H1 (cell line): Measurements from ENCODE around the gene KIF26A. TPM values are rescaled to one million over a fixed set of nuclear protein-coding genes. Genes with fewer than 3 reads are reported as not detected.

Experiments used
- CBX8 ChIP-seq: fragments of 300-800, 300-1000 bp; sonication (generic); IDR thresholded peaks from 2 replicates; pipeline ENCODE4 v1.7.1; 2016; ENCODE audit warnings: low read depth, low read length, borderline replicate concordance
- CREB1 ChIP-seq: IDR thresholded peaks from 2 replicates; pipeline ENCODE4 v1.6.1; 2012; ENCODE audit warnings: inconsistent platforms
- KDM1A ChIP-seq: fragments of 200-600, 300-600 bp; sonication (generic); IDR thresholded peaks from 2 replicates; pipeline ENCODE4 v1.7.1; 2016; ENCODE audit warnings: mild to moderate bottlenecking, low read length, borderline replicate concordance
- POLR2A ChIP-seq, 2 experiments: IDR thresholded peaks; 1 replicate in 1 of 2; 2 replicates in 1 of 2; pipeline ENCODE4 v1.6.1; 2011; ENCODE audit warnings: low read depth in 2 of 2, low read length in 2 of 2, mild to moderate bottlenecking in 2 of 2; ENCODE audit errors: control extremely low read depth in 1 of 2
- TBP ChIP-seq: IDR thresholded peaks from 2 replicates; pipeline ENCODE4 v1.6.1; 2011; ENCODE audit warnings: low read depth, low read length, improper control_type of control experiment
- polyA plus RNA-seq, 7 experiments: library from polyadenylated mRNA; depleted of rRNA in 3 of 7; stranded (reverse) in 5 of 7; unstranded in 2 of 7; fragments of >200 nt in 5 of 7; fragments of 200-250 nt in 2 of 7; gene quantifications; 1 replicate in 5 of 7; 2 replicates in 1 of 7; 4 replicates in 1 of 7; pipeline versions ENCODE4 v1.2.1 to v1.2.3, GENCODE V29; 2011 to 2013; ENCODE audit warnings: missing spikeins in 2 of 7, mixed read lengths in 2 of 7
- total RNA-seq: library from RNA; stranded (reverse); fragmentation: NEBNext Ultra II Directional; extraction: Animal tissue kit (Norgen Biotek cat#: 25700); gene quantifications from 2 replicates; pipeline ENCODE4 v1.2.1, GENCODE V29; 2021
- TF ChIP-seq, protein P1 (sequence below): fragments of 300-600 bp; sonication (generic); IDR thresholded peaks from 2 replicates; pipeline ENCODE4 v1.7.1; 2012; ENCODE audit warnings: low read length, moderate library complexity, mild to moderate bottlenecking, inconsistent platforms; ENCODE audit not compliant: insufficient replicate concordance
- TF ChIP-seq, protein P2 (sequence below): IDR thresholded peaks from 2 replicates; pipeline ENCODE4 v1.6.1; 2011; ENCODE audit warnings: low read length, improper control_type of control experiment

Gene KIF26A
- total and polyA plus RNA-seq, 2 of the 8 experiments (the other 6 are each of a cell fraction or from before 2014, with no cell fraction given) = 11.5 to 41.6 TPM

GRCh38 chr14:104224131-104224505 lies 85.7 kb downstream of the KIF26A start (continued):
- TF ChIP-seq, protein P1, sequence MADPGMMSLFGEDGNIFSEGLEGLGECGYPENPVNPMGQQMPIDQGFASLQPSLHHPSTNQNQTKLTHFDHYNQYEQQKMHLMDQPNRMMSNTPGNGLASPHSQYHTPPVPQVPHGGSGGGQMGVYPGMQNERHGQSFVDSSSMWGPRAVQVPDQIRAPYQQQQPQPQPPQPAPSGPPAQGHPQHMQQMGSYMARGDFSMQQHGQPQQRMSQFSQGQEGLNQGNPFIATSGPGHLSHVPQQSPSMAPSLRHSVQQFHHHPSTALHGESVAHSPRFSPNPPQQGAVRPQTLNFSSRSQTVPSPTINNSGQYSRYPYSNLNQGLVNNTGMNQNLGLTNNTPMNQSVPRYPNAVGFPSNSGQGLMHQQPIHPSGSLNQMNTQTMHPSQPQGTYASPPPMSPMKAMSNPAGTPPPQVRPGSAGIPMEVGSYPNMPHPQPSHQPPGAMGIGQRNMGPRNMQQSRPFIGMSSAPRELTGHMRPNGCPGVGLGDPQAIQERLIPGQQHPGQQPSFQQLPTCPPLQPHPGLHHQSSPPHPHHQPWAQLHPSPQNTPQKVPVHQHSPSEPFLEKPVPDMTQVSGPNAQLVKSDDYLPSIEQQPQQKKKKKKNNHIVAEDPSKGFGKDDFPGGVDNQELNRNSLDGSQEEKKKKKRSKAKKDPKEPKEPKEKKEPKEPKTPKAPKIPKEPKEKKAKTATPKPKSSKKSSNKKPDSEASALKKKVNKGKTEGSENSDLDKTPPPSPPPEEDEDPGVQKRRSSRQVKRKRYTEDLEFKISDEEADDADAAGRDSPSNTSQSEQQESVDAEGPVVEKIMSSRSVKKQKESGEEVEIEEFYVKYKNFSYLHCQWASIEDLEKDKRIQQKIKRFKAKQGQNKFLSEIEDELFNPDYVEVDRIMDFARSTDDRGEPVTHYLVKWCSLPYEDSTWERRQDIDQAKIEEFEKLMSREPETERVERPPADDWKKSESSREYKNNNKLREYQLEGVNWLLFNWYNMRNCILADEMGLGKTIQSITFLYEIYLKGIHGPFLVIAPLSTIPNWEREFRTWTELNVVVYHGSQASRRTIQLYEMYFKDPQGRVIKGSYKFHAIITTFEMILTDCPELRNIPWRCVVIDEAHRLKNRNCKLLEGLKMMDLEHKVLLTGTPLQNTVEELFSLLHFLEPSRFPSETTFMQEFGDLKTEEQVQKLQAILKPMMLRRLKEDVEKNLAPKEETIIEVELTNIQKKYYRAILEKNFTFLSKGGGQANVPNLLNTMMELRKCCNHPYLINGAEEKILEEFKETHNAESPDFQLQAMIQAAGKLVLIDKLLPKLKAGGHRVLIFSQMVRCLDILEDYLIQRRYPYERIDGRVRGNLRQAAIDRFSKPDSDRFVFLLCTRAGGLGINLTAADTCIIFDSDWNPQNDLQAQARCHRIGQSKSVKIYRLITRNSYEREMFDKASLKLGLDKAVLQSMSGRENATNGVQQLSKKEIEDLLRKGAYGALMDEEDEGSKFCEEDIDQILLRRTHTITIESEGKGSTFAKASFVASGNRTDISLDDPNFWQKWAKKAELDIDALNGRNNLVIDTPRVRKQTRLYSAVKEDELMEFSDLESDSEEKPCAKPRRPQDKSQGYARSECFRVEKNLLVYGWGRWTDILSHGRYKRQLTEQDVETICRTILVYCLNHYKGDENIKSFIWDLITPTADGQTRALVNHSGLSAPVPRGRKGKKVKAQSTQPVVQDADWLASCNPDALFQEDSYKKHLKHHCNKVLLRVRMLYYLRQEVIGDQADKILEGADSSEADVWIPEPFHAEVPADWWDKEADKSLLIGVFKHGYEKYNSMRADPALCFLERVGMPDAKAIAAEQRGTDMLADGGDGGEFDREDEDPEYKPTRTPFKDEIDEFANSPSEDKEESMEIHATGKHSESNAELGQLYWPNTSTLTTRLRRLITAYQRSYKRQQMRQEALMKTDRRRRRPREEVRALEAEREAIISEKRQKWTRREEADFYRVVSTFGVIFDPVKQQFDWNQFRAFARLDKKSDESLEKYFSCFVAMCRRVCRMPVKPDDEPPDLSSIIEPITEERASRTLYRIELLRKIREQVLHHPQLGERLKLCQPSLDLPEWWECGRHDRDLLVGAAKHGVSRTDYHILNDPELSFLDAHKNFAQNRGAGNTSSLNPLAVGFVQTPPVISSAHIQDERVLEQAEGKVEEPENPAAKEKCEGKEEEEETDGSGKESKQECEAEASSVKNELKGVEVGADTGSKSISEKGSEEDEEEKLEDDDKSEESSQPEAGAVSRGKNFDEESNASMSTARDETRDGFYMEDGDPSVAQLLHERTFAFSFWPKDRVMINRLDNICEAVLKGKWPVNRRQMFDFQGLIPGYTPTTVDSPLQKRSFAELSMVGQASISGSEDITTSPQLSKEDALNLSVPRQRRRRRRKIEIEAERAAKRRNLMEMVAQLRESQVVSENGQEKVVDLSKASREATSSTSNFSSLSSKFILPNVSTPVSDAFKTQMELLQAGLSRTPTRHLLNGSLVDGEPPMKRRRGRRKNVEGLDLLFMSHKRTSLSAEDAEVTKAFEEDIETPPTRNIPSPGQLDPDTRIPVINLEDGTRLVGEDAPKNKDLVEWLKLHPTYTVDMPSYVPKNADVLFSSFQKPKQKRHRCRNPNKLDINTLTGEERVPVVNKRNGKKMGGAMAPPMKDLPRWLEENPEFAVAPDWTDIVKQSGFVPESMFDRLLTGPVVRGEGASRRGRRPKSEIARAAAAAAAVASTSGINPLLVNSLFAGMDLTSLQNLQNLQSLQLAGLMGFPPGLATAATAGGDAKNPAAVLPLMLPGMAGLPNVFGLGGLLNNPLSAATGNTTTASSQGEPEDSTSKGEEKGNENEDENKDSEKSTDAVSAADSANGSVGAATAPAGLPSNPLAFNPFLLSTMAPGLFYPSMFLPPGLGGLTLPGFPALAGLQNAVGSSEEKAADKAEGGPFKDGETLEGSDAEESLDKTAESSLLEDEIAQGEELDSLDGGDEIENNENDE = no peak
- TF ChIP-seq KDM1A = no peak
- TF ChIP-seq CBX8 = no peak
- no peak for TF ChIP-seq TBP
- no peak for TF ChIP-seq POLR2A (IDR thresholded peaks at IDR 0.05; ENCODE audit: control extremely low read depth in 1 of 2, low read depth in 2 of 2, low read length in 2 of 2)
- no peak for TF ChIP-seq CREB1
- TF ChIP-seq, protein P2, sequence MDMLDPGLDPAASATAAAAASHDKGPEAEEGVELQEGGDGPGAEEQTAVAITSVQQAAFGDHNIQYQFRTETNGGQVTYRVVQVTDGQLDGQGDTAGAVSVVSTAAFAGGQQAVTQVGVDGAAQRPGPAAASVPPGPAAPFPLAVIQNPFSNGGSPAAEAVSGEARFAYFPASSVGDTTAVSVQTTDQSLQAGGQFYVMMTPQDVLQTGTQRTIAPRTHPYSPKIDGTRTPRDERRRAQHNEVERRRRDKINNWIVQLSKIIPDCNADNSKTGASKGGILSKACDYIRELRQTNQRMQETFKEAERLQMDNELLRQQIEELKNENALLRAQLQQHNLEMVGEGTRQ = no peak
